Left lung (tissue), 10 donors: Measurements from ENCODE around the gene QSOX2. TPM values are rescaled to one million over a fixed set of nuclear protein-coding genes. Genes with fewer than 3 reads are reported as not detected.
A peak's percentile ranks its signal among the peaks of the same experiment; 100 is the strongest.

Experiments used
- ATAC-seq: fragments of 200-7000 bp; cut with Tn5 transposase; one replicate; pipeline ENCODE4 v1.9.1; 2020; ENCODE audit warnings: moderate library complexity
- DNase-seq, 4 donors: peaks; one replicate each; pipeline ENCODE4 v3.0.0-alpha.2; 2013 to 2020
- H3K27ac ChIP-seq, 2 donors: fragments of 200-600 bp; sonication (generic) in 1 of 2; one replicate each; pipeline versions ENCODE4 v1.5.0 to v1.8.0; 2020 to 2021
- H3K27me3 ChIP-seq, 2 donors: fragments of 200-600 bp; sonication (generic) in 1 of 2; one replicate each; pipeline versions ENCODE4 v1.5.0 to v1.8.0; 2020 to 2021
- H3K36me3 ChIP-seq, 2 donors: fragments of 200-600 bp; sonication (generic) in 1 of 2; one replicate each; pipeline versions ENCODE4 v1.5.0 to v1.8.0; 2020 to 2021
- H3K4me1 ChIP-seq, 2 donors: fragments of 200-600 bp; one replicate each; pipeline ENCODE4 v1.8.0; 2021
- H3K4me3 ChIP-seq, 2 donors: fragments of 200-600 bp; sonication (generic) in 1 of 2; one replicate each; pipeline versions ENCODE4 v1.5.0 to v1.8.0; 2020 to 2021; ENCODE audit warnings: mild to moderate bottlenecking in 1 of 2
- H3K9me3 ChIP-seq, 2 donors: fragments of 200-600 bp; sonication (generic) in 1 of 2; one replicate each; pipeline versions ENCODE4 v1.5.0 to v1.8.0; 2020 to 2021
- intact Hi-C, 2 donors: fragments of 100-400 bp; cut with DNase I; formaldehyde crosslinking; loops; one replicate each; pipeline versions ENCODE4 v1.11.2 to v1.14.2; 2022
- polyA plus RNA-seq, 6 donors: library from polyadenylated mRNA; unstranded; fragments of 120-200 nt; gene quantifications; one replicate each; pipeline ENCODE4 v1.2.1, GENCODE V29; 2013; ENCODE audit not compliant: insufficient read length in 6 of 6
- total RNA-seq, 2 donors: library from RNA; stranded (reverse); fragmentation: NEBNext Ultra II Directional; extraction: Animal tissue kit (Norgen Biotek cat#: 25700); gene quantifications; one replicate each; pipeline ENCODE4 v1.2.1, GENCODE V29; 2021
- TF ChIP-seq, protein P1 (sequence below), 2 donors: fragments of 200-600 bp; sonication (generic) in 1 of 2; IDR thresholded peaks; one replicate each; pipeline versions ENCODE4 v1.5.0 to v1.8.0; 2021; ENCODE audit warnings: antibody characterized with exemption in 2 of 2
- donor health status: DM: no; HTN: yes; CAD: no.
- donor health status: DM: no; HTN: no; CAD: no.

The QSOX2 gene
- total and polyA plus RNA-seq, 8 donors, result 9.5 to 15.4 (median 12.0) TPM

GRCh38 chr9:136169495-136169894 is 76.1 kb downstream of the QSOX2 start:
- Histone ChIP-seq H3K9me3 (no peaks in the 10 kb centered on the region), H3K36me3 (no peaks in the 10 kb centered on the region), H3K4me1 (no peaks in the 10 kb centered on the region), H3K27me3 (peaks cover 0 to 47% of the 10 kb centered on the region in 2 donors), H3K4me3 (no peak overlapping the region), H3K27ac (no peak overlapping the region)
- TF ChIP-seq, protein P1, sequence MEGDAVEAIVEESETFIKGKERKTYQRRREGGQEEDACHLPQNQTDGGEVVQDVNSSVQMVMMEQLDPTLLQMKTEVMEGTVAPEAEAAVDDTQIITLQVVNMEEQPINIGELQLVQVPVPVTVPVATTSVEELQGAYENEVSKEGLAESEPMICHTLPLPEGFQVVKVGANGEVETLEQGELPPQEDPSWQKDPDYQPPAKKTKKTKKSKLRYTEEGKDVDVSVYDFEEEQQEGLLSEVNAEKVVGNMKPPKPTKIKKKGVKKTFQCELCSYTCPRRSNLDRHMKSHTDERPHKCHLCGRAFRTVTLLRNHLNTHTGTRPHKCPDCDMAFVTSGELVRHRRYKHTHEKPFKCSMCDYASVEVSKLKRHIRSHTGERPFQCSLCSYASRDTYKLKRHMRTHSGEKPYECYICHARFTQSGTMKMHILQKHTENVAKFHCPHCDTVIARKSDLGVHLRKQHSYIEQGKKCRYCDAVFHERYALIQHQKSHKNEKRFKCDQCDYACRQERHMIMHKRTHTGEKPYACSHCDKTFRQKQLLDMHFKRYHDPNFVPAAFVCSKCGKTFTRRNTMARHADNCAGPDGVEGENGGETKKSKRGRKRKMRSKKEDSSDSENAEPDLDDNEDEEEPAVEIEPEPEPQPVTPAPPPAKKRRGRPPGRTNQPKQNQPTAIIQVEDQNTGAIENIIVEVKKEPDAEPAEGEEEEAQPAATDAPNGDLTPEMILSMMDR (IDR thresholded peaks at IDR 0.05), result no peak
- intact Hi-C loops, result no loop called here
- ATAC-seq (no peak), DNase-seq (no peak)

- intact Hi-C loops, result no loop called here
- ATAC-seq (no peak), DNase-seq (no peak)
- Histone ChIP-seq H3K4me3 (no peak overlapping the region), H3K9me3 (peaks cover 0 to 8% of the 10 kb centered on the region in 2 donors), H3K4me1 (no peaks in the 10 kb centered on the region), H3K27ac (no peak overlapping the region), H3K36me3 (no peaks in the 10 kb centered on the region), H3K27me3 (peaks cover 0 to 35% of the 10 kb centered on the region in 2 donors)
- TF ChIP-seq, protein P1 (IDR thresholded peaks at IDR 0.05), result no peak
Observed at GRCh38 chr9:136163248-136163850, 82.3 kb downstream of the QSOX2 start.

- TF ChIP-seq, protein P1 (IDR thresholded peaks at IDR 0.05), result no peak
- intact Hi-C loops, result no loop called here
Observed at GRCh38 chr9:136160995-136161610, 84.5 kb downstream of the QSOX2 start.

DNA sequence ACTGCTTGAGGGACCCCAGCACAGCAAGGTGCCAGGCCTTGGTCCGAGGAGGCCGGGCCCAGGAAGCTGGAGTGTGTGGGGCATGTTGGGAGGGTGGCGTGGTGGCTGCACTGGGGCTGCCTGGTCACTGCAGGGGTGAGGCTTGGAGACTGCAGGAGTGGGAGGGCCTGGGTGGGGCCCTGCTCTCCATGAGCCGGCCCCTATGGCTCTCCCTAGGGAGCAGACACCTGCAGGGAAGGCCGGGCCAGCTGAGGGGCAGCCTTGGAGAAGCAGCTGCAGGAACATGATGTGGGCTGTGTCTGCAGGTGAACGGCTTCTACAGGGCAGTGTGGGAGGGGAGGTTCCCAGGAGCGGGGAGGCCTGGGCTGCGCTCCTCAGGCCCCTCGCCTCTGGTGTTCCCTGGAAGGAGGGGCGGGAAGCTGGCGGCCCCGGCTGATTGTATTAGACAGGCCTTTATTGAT is 85.2 kb downstream of the QSOX2 start:
- ATAC-seq (no peak), DNase-seq (peak in 1 of 4 donors; percentile 57)
- H3K9me3 ChIP-seq, result peaks cover 0 to 8% of the 10 kb centered on the region in 2 donors
- H3K4me3 ChIP-seq, result no peak overlapping the region
- TF ChIP-seq, protein P1 (IDR thresholded peaks at IDR 0.05), result no peak
- H3K4me1 ChIP-seq, result no peaks in the 10 kb centered on the region
- H3K36me3 ChIP-seq, result no peaks in the 10 kb centered on the region
- intact Hi-C loops, result no loop called here
- no peak overlapping the region for H3K27ac ChIP-seq
- H3K27me3 ChIP-seq, result peaks cover 9 to 62% of the 10 kb centered on the region in 2 donors

More at GRCh38 chr9:136160995-136161610, 84.5 kb downstream of the QSOX2 start:
- ATAC-seq (no peak), DNase-seq (peak in 1 of 4 donors; percentile 49)
- Histone ChIP-seq H3K36me3 (no peaks in the 10 kb centered on the region), H3K4me3 (no peak overlapping the region), H3K27me3 (peaks cover 9 to 55% of the 10 kb centered on the region in 2 donors), H3K4me1 (no peaks in the 10 kb centered on the region), H3K27ac (no peak overlapping the region), H3K9me3 (peaks cover 0 to 8% of the 10 kb centered on the region in 2 donors)

GRCh38 chr9:136159851-136160250 is 85.8 kb downstream of the QSOX2 start:
- H3K4me1 ChIP-seq, result no peaks in the 10 kb centered on the region
- H3K9me3 ChIP-seq, result peaks cover 0 to 8% of the 10 kb centered on the region in 2 donors
- no peak overlapping the region for H3K4me3 ChIP-seq
- no peak overlapping the region for H3K27ac ChIP-seq
- TF ChIP-seq, protein P1 (IDR thresholded peaks at IDR 0.05), result no peak
- ATAC-seq (no peak), DNase-seq (peak in 1 of 4 donors; percentile 61)
- no peaks in the 10 kb centered on the region for H3K36me3 ChIP-seq
- intact Hi-C loops, result no loop called here
- peaks cover 9 to 67% of the 10 kb centered on the region in 2 donors for H3K27me3 ChIP-seq
